GM13977 (cell line): ENCODE results near the gene ZNF846.
"Not testable (repeated sequence)": the region's sequence is repeated elsewhere in the genome, so short reads cannot be mapped to it uniquely, and the experiment has no call there.

Experiments
- DNase-seq: peaks from one replicate; pipeline ENCODE4 v3.0.0; 2012; ENCODE audit warnings: low spot score
- CTCF ChIP-seq: IDR thresholded peaks from 2 replicates; pipeline ENCODE4 v1.5.1; 2012; ENCODE audit warnings: mild to moderate bottlenecking, control low read depth; ENCODE audit not compliant: insufficient read depth; ENCODE audit errors: extremely low read depth, missing control alignments
- in situ Hi-C: fragments of 300-500 bp; cut with MboI; formaldehyde crosslinking; loops from one replicate; pipeline ENCODE4 v1.12.0; 2022; ENCODE audit warnings: low sequenced_read_pairs, low pct_unique_long_range_greater_than_20kb, mixed read lengths, inconsistent platforms; ENCODE audit not compliant: unreplicated experiment

ZNF846 gene

DNA sequence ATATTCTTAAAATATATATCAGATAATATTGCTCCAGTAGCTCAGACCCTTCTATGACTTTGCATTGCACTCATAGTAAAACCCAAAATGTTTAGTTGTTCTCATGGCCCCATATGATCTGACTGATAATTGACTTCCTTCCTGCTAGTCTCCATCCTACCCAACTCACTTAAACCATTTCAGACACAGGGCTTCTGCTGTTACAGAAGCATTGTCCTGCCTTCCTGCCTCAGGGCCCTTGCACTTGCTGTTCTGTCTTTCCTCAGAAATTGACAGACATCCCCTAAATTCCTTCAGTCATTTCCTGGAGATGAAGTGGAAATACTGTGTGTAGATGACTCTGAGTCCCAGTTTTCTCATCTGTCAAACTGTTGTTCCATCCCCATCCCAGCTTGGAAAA is 30.6 kb upstream of the ZNF846 start:
- no peak for TF ChIP-seq CTCF
- DNase-seq = no peak
- in situ Hi-C loops = loop anchor here (10.0 to 25.0 kb wide), 3 partner anchors 174 to 662 kb away; partner anchors contain the start of genes OR7G3, ZNF317, ZNF559 and ZNF561

DNA sequence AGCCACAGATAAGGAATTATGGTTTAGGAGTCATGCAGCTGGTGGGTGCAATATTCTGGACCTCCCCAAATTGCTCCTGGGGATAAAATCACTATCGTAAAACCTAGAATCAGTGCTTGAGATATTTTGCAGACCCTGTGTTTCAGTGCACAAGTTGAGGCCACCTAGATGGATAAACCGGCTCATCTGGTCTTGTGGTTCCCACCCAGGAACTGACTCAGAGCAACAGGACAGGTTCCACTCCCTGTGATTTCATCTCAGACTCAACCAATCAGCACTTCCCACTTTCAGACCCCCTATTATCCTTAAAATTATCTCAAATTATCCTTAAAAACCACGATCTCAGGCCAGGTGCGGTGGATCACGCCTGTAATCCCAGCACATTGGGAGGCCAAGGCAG is 29.3 kb upstream of the ZNF846 start:
- in situ Hi-C loops = loop anchor here (10.0 to 25.0 kb wide), 3 partner anchors 173 to 661 kb away; partner anchors contain the start of genes OR7G3, ZNF317, ZNF559 and ZNF561
- no peak for TF ChIP-seq CTCF
- DNase-seq = no peak

- TF ChIP-seq CTCF = peak; percentile 79
- in situ Hi-C loops = loop anchor here (10.0 to 25.0 kb wide), 3 partner anchors 171 to 659 kb away; partner anchors contain the start of genes OR7G3, ZNF317, ZNF559 and ZNF561
- DNase-seq = peak; percentile 75
These were observed 27.7 kb upstream of the ZNF846 start for GRCh38 chr19:9796113-9796773.

GRCh38 chr19:9793071-9793591 is 24.6 kb upstream of the ZNF846 start:
- TF ChIP-seq CTCF = no peak
- DNase-seq = no peak
- in situ Hi-C loops = loop anchor here (10.0 to 25.0 kb wide), 3 partner anchors 168 to 656 kb away; partner anchors contain the start of genes OR7G3, ZNF317, ZNF559 and ZNF561

- in situ Hi-C loops = loop anchor here (10.0 to 25.0 kb wide), 3 partner anchors 168 to 655 kb away; partner anchors contain the start of genes OR7G3, ZNF317, ZNF559 and ZNF561
- DNase-seq = peak; percentile 89
- TF ChIP-seq CTCF = no peak
These were observed 23.9 kb upstream of the ZNF846 start for GRCh38 chr19:9792206-9793070.

GRCh38 chr19:9791552-9792205 is 23.1 kb upstream of the ZNF846 start:
- in situ Hi-C loops = loop anchor here (10.0 to 25.0 kb wide), 3 partner anchors 167 to 654 kb away; partner anchors contain the start of genes OR7G3, ZNF317, ZNF559 and ZNF561
- TF ChIP-seq CTCF = no peak
- DNase-seq = peak; percentile 89

DNA sequence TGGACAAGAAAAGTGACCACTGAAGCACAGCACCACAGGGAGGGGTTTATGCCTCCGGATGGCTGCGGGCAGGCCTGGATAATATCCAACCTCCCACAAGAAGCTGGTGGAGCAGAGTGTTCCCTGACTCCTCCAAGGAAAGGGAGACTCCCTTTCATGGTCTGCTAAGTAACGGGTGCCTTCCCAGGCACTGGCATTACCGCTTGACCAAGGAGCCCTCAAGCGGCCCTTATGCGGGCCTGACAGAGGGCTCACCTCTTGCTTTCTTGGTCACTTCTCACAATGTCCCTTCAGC is 22.5 kb upstream of the ZNF846 start:
- DNase-seq = not testable (repeated sequence)
- in situ Hi-C loops = loop anchor here (10.0 to 25.0 kb wide), 3 partner anchors 166 to 654 kb away; partner anchors contain the start of genes OR7G3, ZNF317, ZNF559 and ZNF561

DNA sequence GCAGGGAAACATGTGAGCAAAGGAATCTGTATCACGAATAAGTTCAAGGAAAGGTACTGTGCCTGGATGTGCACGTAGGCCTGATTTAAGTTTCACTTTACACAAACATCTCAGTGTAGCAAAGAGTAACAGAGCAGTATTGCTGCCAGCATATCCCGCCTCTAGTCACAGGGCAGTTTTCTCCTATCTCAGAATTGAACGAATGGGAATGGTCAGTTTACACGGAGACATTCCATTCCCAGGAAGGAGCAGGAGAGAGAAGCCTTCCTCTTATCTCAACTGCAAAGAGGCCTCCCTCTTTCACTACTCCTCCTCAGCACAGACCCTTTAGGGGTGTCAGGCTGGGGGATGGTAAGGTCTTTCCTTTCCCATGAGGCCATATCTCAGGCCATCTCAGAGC is 21.0 kb upstream of the ZNF846 start:
- DNase-seq = not testable (repeated sequence)
- in situ Hi-C loops = loop anchor here (25.0 kb wide), 2 partner anchors 477 to 652 kb away; partner anchors contain the start of genes OR7G3, ZNF317, ZNF559 and ZNF699
